Transverse colon (tissue), 4 donors: ENCODE data around the gene TM9SF3. TPM values are rescaled to one million over a fixed set of nuclear protein-coding genes. Genes with fewer than 3 reads are reported as not detected.

Source experiments
- DNase-seq: peaks from one replicate; pipeline ENCODE4 v3.0.0-alpha.2; 2019
- H3K27ac ChIP-seq, 4 donors: fragments of 200-600 bp; sonication (generic); 2 replicates each; pipeline ENCODE4 v1.5.1; 2016 to 2018; ENCODE audit warnings: inconsistent platforms in 4 of 4
- H3K27me3 ChIP-seq: fragments of 200-600 bp; sonication (generic); 2 replicates; pipeline ENCODE4 v1.5.1; 2017; ENCODE audit warnings: inconsistent platforms
- H3K36me3 ChIP-seq, 4 donors: fragments of 200-600 bp; sonication (generic); 2 replicates each; pipeline ENCODE4 v1.5.1; 2017 to 2019; ENCODE audit warnings: inconsistent platforms in 4 of 4
- H3K4me1 ChIP-seq, 4 donors: fragments of 200-600 bp; sonication (generic); 2 replicates each; pipeline ENCODE4 v1.5.1; 2017 to 2020; ENCODE audit warnings: inconsistent platforms in 4 of 4
- H3K4me3 ChIP-seq, 4 donors: fragments of 200-600 bp; sonication (generic); 1 replicate in 1 of 4; 2 replicates in 3 of 4; pipeline versions ENCODE4 v1.5.1 to v1.6.1; 2017 to 2019; ENCODE audit warnings: inconsistent platforms in 4 of 4
- H3K9me3 ChIP-seq, 2 donors: fragments of 200-600 bp; sonication (generic); 2 replicates each; pipeline ENCODE4 v1.5.1; 2017 to 2019; ENCODE audit warnings: inconsistent platforms in 2 of 2
- CTCF ChIP-seq, 5 experiments: fragments of 200-600 bp in 3 of 5; fragments of 450-650 bp in 2 of 5; sonication (generic) in 3 of 5; IDR thresholded peaks; 1 replicate in 2 of 5; 2 replicates in 3 of 5; pipeline ENCODE4 v1.5.1; 2016 to 2017; ENCODE audit warnings: antibody characterized with exemption in 5 of 5, inconsistent platforms in 3 of 5, mild to moderate bottlenecking in 2 of 5, moderate library complexity in 1 of 5
- EP300 ChIP-seq: sonication (generic); formaldehyde crosslinking; IDR thresholded peaks from one replicate; pipeline ENCODE4 v1.6.1; 2017; ENCODE audit warnings: antibody characterized with exemption, low read depth
- POLR2A ChIP-seq: fragments of 450-650 bp; IDR thresholded peaks from one replicate; pipeline ENCODE4 v1.6.1; 2016; ENCODE audit warnings: antibody characterized with exemption, mild to moderate bottlenecking, moderate library complexity
- POLR2AphosphoS5 ChIP-seq, 3 donors: sonication (generic); formaldehyde crosslinking; IDR thresholded peaks; one replicate each; pipeline ENCODE4 v1.6.1; 2016; ENCODE audit warnings: antibody characterized with exemption in 3 of 3
- WGBS, 2 donors: methylation state at CpG; one replicate each; pipeline ENCODE4 v1.1.5; 2018; ENCODE audit warnings: low coverage in 1 of 2; 5-methylcytosine and 5-hydroxymethylcytosine counted together
- in situ Hi-C, 4 donors: fragments of 200-750 bp; cut with MboI; loops; one replicate each; pipeline versions ENCODE4 v1.15.0 to v1.15.1; 2017; ENCODE audit warnings: low sequenced_read_pairs in 3 of 4, low pct_ligation_motif_present in 1 of 4, low pct_unique_long_range_greater_than_20kb in 1 of 4
- intact Hi-C: fragments of 100-400 bp; cut with DNase I; formaldehyde crosslinking; loops from one replicate; pipeline ENCODE4 v1.15.1; 2023; ENCODE audit warnings: low total_unique reads
- total RNA-seq, 4 donors: library from RNA; depleted of rRNA; stranded (reverse); fragments of >200 nt; gene quantifications; one replicate each; pipeline ENCODE4 v1.1.0, GENCODE V29; 2016

The TM9SF3 gene
- total RNA-seq, 4 donors from 2014 or later = 34.4 to 133 (median 77.3) TPM

- no peak overlapping the region for H3K27ac ChIP-seq
- intact Hi-C loops (no loop called here), in situ Hi-C loops (no loop called here)
- H3K36me3 ChIP-seq = no peaks in the 10 kb centered on the region
- no peaks in the 10 kb centered on the region for H3K9me3 ChIP-seq
- H3K27me3 ChIP-seq = no peaks in the 10 kb centered on the region
- no peaks in the 10 kb centered on the region for H3K4me1 ChIP-seq
- no peak for TF ChIP-seq CTCF (IDR thresholded peaks at IDR 0.05)
- TF ChIP-seq POLR2AphosphoS5 (IDR thresholded peaks at IDR 0.05) = no peak
- TF ChIP-seq POLR2A = no peak
- no peak for TF ChIP-seq EP300
- no peak overlapping the region for H3K4me3 ChIP-seq
- no peak for DNase-seq
- 71% methylated on average over 5 of the region's 5 CpGs for WGBS, 2 donors
These were observed 89.4 kb downstream of the TM9SF3 start for GRCh38 chr10:96497391-96497790.

GRCh38 chr10:96496281-96496925 is 90.4 kb downstream of the TM9SF3 start:
- in situ Hi-C loops (no loop called here), intact Hi-C loops (no loop called here)
- H3K4me1 ChIP-seq = no peaks in the 10 kb centered on the region
- H3K4me3 ChIP-seq = no peak overlapping the region
- DNase-seq = no peak
- H3K27ac ChIP-seq = no peak overlapping the region
- TF ChIP-seq POLR2A = no peak
- TF ChIP-seq CTCF (IDR thresholded peaks at IDR 0.05) = no peak
- TF ChIP-seq EP300 = no peak
- no peak for TF ChIP-seq POLR2AphosphoS5 (IDR thresholded peaks at IDR 0.05)
- 57 to 62% methylated on average over 5 to 6 of the region's 6 CpGs for WGBS, 2 donors
- no peaks in the 10 kb centered on the region for H3K27me3 ChIP-seq
- H3K9me3 ChIP-seq = no peaks in the 10 kb centered on the region
- H3K36me3 ChIP-seq = no peaks in the 10 kb centered on the region

- Histone ChIP-seq H3K9me3 (no peaks in the 10 kb centered on the region), H3K27ac (no peak overlapping the region), H3K27me3 (peaks cover 3% of the 10 kb centered on the region), H3K4me3 (no peak overlapping the region), H3K4me1 (no peaks in the 10 kb centered on the region), H3K36me3 (no peaks in the 10 kb centered on the region)
- DNase-seq = no peak
- in situ Hi-C loops = no loop called here
- TF ChIP-seq POLR2A (no peak), EP300 (no peak), POLR2AphosphoS5 (IDR thresholded peaks at IDR 0.05) (no peak)
- intact Hi-C loops = no loop called here
- WGBS, 2 donors = 82 to 89% methylated on average over 5 to 6 of the region's 6 CpGs
These were observed 91.3 kb downstream of the TM9SF3 start for GRCh38 chr10:96495544-96495943.

GRCh38 chr10:96494694-96495093 is 92.1 kb downstream of the TM9SF3 start:
- 85% methylated on average over 4 of the region's 4 CpGs; no CpG with 5 or more reads in 1 of the 2 donors for WGBS, 2 donors
- DNase-seq = no peak
- intact Hi-C loops (no loop called here), in situ Hi-C loops (no loop called here)
- H3K27ac ChIP-seq = no peak overlapping the region
- H3K4me1 ChIP-seq = no peaks in the 10 kb centered on the region
- H3K27me3 ChIP-seq = peaks cover 5% of the 10 kb centered on the region
- H3K4me3 ChIP-seq = no peak overlapping the region
- TF ChIP-seq POLR2AphosphoS5 (IDR thresholded peaks at IDR 0.05) = no peak
- no peak for TF ChIP-seq POLR2A
- TF ChIP-seq EP300 = no peak
- no peak for TF ChIP-seq CTCF (IDR thresholded peaks at IDR 0.05)
- no peaks in the 10 kb centered on the region for H3K9me3 ChIP-seq
- no peaks in the 10 kb centered on the region for H3K36me3 ChIP-seq
